NK-92 (cell line): ENCODE results near the gene FFAR1.

ENCODE experiments used
- DNase-seq: peaks from one replicate; lab custom pipeline; 2025; ENCODE audit not compliant: unreplicated experiment; lab: John Stamatoyannopoulos, UW

FFAR1 gene

GRCh38 chr19:35314858-35315470 lies 32.7 kb upstream of the FFAR1 start:
- no peak for DNase-seq

GRCh38 chr19:35315883-35316282 lies 31.8 kb upstream of the FFAR1 start:
- DNase-seq, result no peak

- no peak for DNase-seq
These were observed 31.1 kb upstream of the FFAR1 start for GRCh38 chr19:35316560-35316959.

GRCh38 chr19:35317464-35318043 lies 30.1 kb upstream of the FFAR1 start:
- no peak for DNase-seq

GRCh38 chr19:35318679-35319448 lies 28.8 kb upstream of the FFAR1 start:
- DNase-seq, result no peak

- no peak for DNase-seq
These were observed 27.5 kb upstream of the FFAR1 start for GRCh38 chr19:35320065-35320713.

- no peak for DNase-seq
These were observed 26.4 kb upstream of the FFAR1 start for GRCh38 chr19:35321291-35321690.

GRCh38 chr19:35322014-35322413 lies 25.7 kb upstream of the FFAR1 start:
- no peak for DNase-seq

GRCh38 chr19:35327642-35328041 lies 20.1 kb upstream of the FFAR1 start:
- no peak for DNase-seq

- DNase-seq, result no peak
These were observed 18.8 kb upstream of the FFAR1 start, which contains the start of gene CD22 for GRCh38 chr19:35328851-35329285. Gene CD22 (plus strand): TSS chr19:35329187. CDS start chr19:35332041, 2,854 bp downstream.

GRCh38 chr19:35329323-35329722 lies 18.4 kb upstream of the FFAR1 start:
- no peak for DNase-seq

GRCh38 chr19:35330475-35330874 lies 17.2 kb upstream of the FFAR1 start:
- DNase-seq, result no peak

- no peak for DNase-seq
These were observed 16.0 kb upstream of the FFAR1 start for GRCh38 chr19:35331551-35332214.

- DNase-seq, result no peak
These were observed 14.9 kb upstream of the FFAR1 start for GRCh38 chr19:35332817-35333216.

- DNase-seq, result no peak
These were observed 13.5 kb upstream of the FFAR1 start for GRCh38 chr19:35334144-35334753.

GRCh38 chr19:35336166-35336955 lies 11.3 kb upstream of the FFAR1 start:
- no peak for DNase-seq

- no peak for DNase-seq
These were observed 10.4 kb upstream of the FFAR1 start for GRCh38 chr19:35337097-35337983.

- DNase-seq, result no peak
These were observed 9.8 kb upstream of the FFAR1 start for GRCh38 chr19:35337984-35338296.

GRCh38 chr19:35340431-35340830 lies 7.3 kb upstream of the FFAR1 start:
- DNase-seq, result no peak
